GM12878 (cell line): ENCODE results near the gene HPS3. TPM values are rescaled to one million over a fixed set of nuclear protein-coding genes. Genes with fewer than 3 reads are reported as not detected.

ENCODE experiments used
- ATAC-seq: fragments of 200-7000 bp; cut with Tn5 transposase; 3 replicates; pipeline ENCODE4 v1.9.1; 2020; ENCODE audit warnings: mild to moderate bottlenecking, moderate library complexity
- BruUV-seq: library from RNA; stranded (reverse); fragments of 400-500 nt; replicated peaks from 2 replicates; lab custom pipeline; 2021; lab: Mats Ljungman, UMichigan
- CTCF ChIA-PET: fragments of 300-600 bp; sonication (Branson Sonifier 250); formaldehyde crosslinking; extraction: SDS; loops from one replicate; lab custom pipeline; 2021; ENCODE audit warnings: inconsistent platforms; lab: Yijun Ruan, JAX
- POLR2A ChIA-PET: fragments of 350-600 bp; formaldehyde crosslinking; extraction: SDS; loops from one replicate; lab custom pipeline; 2021; ENCODE audit warnings: inconsistent platforms; lab: Charles Lee
- RAD21 ChIA-PET: fragments of 300-600 bp; sonication (Branson Sonifier 250); formaldehyde crosslinking; loops from one replicate; lab custom pipeline; 2023; ENCODE audit warnings: antibody characterized with exemption; ENCODE audit not compliant: unreplicated experiment; lab: Charles Lee
- SMC1A ChIA-PET: fragments of 300-600 bp; sonication (Branson Sonifier 250); formaldehyde crosslinking; loops from one replicate; lab custom pipeline; 2023; ENCODE audit not compliant: unreplicated experiment, uncharacterized antibody; lab: Charles Lee
- DNase-seq: peaks from one replicate; pipeline ENCODE4 v3.0.0-alpha.2; 2011; ENCODE audit warnings: low read depth, low spot score
- FAIRE-seq: peaks from 3 replicates; lab custom pipeline; 2011; peaks lifted over from hg19 to GRCh38; lab: Jason Lieb, UNC
- H2AFZ ChIP-seq: 2 replicates; pipeline ENCODE4 v1.6.0; 2011; ENCODE audit warnings: low read depth, low read length, control low read depth; ENCODE audit not compliant: control insufficient read depth
- H3K27ac ChIP-seq: 2 replicates; pipeline ENCODE4 v1.5.1; 2011; ENCODE audit warnings: control low read depth; ENCODE audit not compliant: control insufficient read depth, insufficient read depth
- H3K27me3 ChIP-seq, 2 experiments: replicated peaks in 1 of 2; 2 replicates each; pipeline versions ENCODE4 v1.6.0 to v1.6.1; 2011; ENCODE audit warnings: low read length in 1 of 2; ENCODE audit not compliant: control insufficient read depth in 2 of 2, insufficient read depth in 2 of 2
- H3K36me3 ChIP-seq, 2 experiments: 2 replicates each; pipeline ENCODE4 v1.5.1; 2011; ENCODE audit warnings: low read length in 1 of 2; ENCODE audit not compliant: control insufficient read depth in 2 of 2, insufficient read depth in 2 of 2
- H3K4me1 ChIP-seq: 2 replicates; pipeline ENCODE4 v1.6.1; 2011; ENCODE audit warnings: mild to moderate bottlenecking, low read length, moderate library complexity, mixed read lengths; ENCODE audit not compliant: control insufficient read depth, insufficient read depth
- H3K4me2 ChIP-seq: 2 replicates; pipeline ENCODE4 v1.6.0; 2011; ENCODE audit warnings: control low read depth; ENCODE audit not compliant: control insufficient read depth, insufficient read depth
- H3K4me3 ChIP-seq: fragments of 200-600 bp; sonication (generic); 2 replicates; pipeline ENCODE4 v1.5.1; 2016
- H3K79me2 ChIP-seq: 2 replicates; pipeline ENCODE4 v1.6.0; 2011; ENCODE audit warnings: low read length; ENCODE audit not compliant: control insufficient read depth, insufficient read depth
- H3K9ac ChIP-seq: 2 replicates; pipeline ENCODE4 v1.8.0; 2011; ENCODE audit warnings: low read length, control low read depth, mixed read lengths; ENCODE audit not compliant: control insufficient read depth, insufficient read depth
- H3K9me3 ChIP-seq: replicated peaks from 3 replicates; pipeline ENCODE4 v1.5.1; 2011; ENCODE audit warnings: mild to moderate bottlenecking, low read length; ENCODE audit not compliant: control insufficient read depth, insufficient read depth
- H4K20me1 ChIP-seq: 2 replicates; pipeline ENCODE4 v1.6.0; 2011; ENCODE audit not compliant: control insufficient read depth, insufficient read depth
- IKZF2 ChIP-seq, 2 experiments: fragments of 450-650 bp; IDR thresholded peaks; 2 replicates each; pipeline ENCODE4 v1.6.1; 2017; ENCODE audit warnings: mild to moderate bottlenecking in 2 of 2, moderate library complexity in 2 of 2
- NFXL1 ChIP-seq: fragments of 450-650 bp; IDR thresholded peaks from 2 replicates; pipeline ENCODE4 v1.6.1; 2017; ENCODE audit warnings: antibody characterized with exemption, mild to moderate bottlenecking, borderline replicate concordance
- POU2F2 ChIP-seq: IDR thresholded peaks from 3 replicates; pipeline ENCODE4 v1.6.1; 2011; ENCODE audit warnings: low read depth, mild to moderate bottlenecking, low read length, borderline replicate concordance
- WGBS: methylation state at CpG from one replicate; pipeline ENCODE4 v1.1.6; 2016; ENCODE audit warnings: low lambda C conversion rate; ENCODE audit not compliant: insufficient replicate concordance, insufficient coverage; ENCODE audit errors: missing lambda C conversion rate; 5-methylcytosine and 5-hydroxymethylcytosine counted together
- in situ Hi-C: fragments of 300-500 bp; cut with MboI; formaldehyde crosslinking; loops from 9 replicates; pipeline ENCODE4 v1.14.3; 2018; ENCODE audit warnings: mixed read lengths
- intact Hi-C: fragments of 100-400 bp; cut with micrococcal nuclease; formaldehyde crosslinking; loops from one replicate; pipeline ENCODE4 v1.14.2; 2022; ENCODE audit not compliant: unreplicated experiment
- polyA plus RNA-seq, 11 experiments: library from polyadenylated mRNA; depleted of rRNA in 4 of 11; unstranded in 6 of 11; stranded (reverse) in 5 of 11; fragments of >200 nt; fragmentation: Nextera tagmentation in 4 of 11; fragmentation: Illumina TruSeq in 1 of 11; extraction: Ambion mirVana in 4 of 11; extraction: Trizol in 1 of 11; gene quantifications; 1 replicate in 1 of 11; 2 replicates in 10 of 11; pipeline versions ENCODE4 v1.2.1 to v1.2.3, GENCODE V29; 2011 to 2016; ENCODE audit warnings: inconsistent platforms in 2 of 11, missing spikeins in 2 of 11, low read depth in 1 of 11
- total RNA-seq, 4 experiments: library from RNA; depleted of rRNA in 3 of 4; stranded (reverse); fragments of >200 nt in 3 of 4; fragmentation: Illumina TruSeq in 1 of 4; extraction: Trizol in 1 of 4; gene quantifications; 2 replicates each; pipeline versions ENCODE4 v1.2.1 to v1.2.3, GENCODE V29; 2013 to 2021
- TF ChIP-seq, protein P1 (sequence below): fragments of 450-650 bp; formaldehyde crosslinking; IDR thresholded peaks from 2 replicates; pipeline ENCODE4 v1.5.0; 2022; ENCODE audit warnings: mild to moderate bottlenecking, missing genetic modification characterization
- TF ChIP-seq, protein P2 (sequence below): fragments of 450-650 bp; IDR thresholded peaks from 2 replicates; pipeline ENCODE4 v1.6.1; 2017; ENCODE audit warnings: mild to moderate bottlenecking
- TF ChIP-seq, protein P3 (sequence below): IDR thresholded peaks from 2 replicates; pipeline ENCODE4 v1.6.1; 2012; ENCODE audit warnings: low read depth, low read length, improper control_type of control experiment
- TF ChIP-seq, protein P4 (sequence below): fragments of 450-650 bp; IDR thresholded peaks from 2 replicates; pipeline ENCODE4 v1.6.1; 2017; ENCODE audit warnings: mild to moderate bottlenecking, low read depth, inconsistent platforms; ENCODE audit not compliant: poor library complexity, severe bottlenecking
- TF ChIP-seq, protein P5 (sequence below): IDR thresholded peaks from 2 replicates; pipeline ENCODE4 v1.6.1; 2011; ENCODE audit warnings: low read depth, low read length, improper control_type of control experiment, borderline replicate concordance

Gene HPS3
- total and polyA plus RNA-seq, 10 of the 15 experiments (the other 5 are each of a cell fraction or from before 2014, with no cell fraction given) = 2.7 to 26.5 (median 14.8) TPM

DNA sequence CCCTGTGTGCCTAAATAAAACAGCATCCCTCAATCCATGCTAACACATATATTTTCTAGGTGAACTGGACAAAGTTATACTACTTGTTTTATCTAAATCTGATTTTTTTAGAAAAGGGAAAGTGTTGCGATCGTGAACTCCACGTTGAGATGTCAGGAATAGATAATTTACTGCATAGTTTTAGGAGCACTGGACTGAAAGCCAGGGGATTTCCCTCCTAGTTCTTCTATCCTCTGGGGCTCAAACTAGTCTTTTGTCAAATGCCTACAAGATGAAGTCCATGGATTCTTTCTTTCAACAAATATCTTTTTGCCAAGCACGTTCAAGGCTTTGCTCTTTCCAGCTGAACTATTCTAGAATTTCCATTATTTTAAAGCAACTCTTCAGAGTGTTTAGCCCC, 617 bp upstream of the HPS3 start (continued):
- TF ChIP-seq, protein P1, sequence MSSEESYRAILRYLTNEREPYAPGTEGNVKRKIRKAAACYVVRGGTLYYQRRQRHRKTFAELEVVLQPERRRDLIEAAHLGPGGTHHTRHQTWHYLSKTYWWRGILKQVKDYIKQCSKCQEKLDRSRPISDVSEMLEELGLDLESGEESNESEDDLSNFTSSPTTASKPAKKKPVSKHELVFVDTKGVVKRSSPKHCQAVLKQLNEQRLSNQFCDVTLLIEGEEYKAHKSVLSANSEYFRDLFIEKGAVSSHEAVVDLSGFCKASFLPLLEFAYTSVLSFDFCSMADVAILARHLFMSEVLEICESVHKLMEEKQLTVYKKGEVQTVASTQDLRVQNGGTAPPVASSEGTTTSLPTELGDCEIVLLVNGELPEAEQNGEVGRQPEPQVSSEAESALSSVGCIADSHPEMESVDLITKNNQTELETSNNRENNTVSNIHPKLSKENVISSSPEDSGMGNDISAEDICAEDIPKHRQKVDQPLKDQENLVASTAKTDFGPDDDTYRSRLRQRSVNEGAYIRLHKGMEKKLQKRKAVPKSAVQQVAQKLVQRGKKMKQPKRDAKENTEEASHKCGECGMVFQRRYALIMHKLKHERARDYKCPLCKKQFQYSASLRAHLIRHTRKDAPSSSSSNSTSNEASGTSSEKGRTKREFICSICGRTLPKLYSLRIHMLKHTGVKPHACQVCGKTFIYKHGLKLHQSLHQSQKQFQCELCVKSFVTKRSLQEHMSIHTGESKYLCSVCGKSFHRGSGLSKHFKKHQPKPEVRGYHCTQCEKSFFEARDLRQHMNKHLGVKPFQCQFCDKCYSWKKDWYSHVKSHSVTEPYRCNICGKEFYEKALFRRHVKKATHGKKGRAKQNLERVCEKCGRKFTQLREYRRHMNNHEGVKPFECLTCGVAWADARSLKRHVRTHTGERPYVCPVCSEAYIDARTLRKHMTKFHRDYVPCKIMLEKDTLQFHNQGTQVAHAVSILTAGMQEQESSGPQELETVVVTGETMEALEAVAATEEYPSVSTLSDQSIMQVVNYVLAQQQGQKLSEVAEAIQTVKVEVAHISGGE (CRISPR knock-in tag) = no peak
- no peak for TF ChIP-seq IKZF2 (IDR thresholded peaks at IDR 0.05)
- TF ChIP-seq, protein P2, sequence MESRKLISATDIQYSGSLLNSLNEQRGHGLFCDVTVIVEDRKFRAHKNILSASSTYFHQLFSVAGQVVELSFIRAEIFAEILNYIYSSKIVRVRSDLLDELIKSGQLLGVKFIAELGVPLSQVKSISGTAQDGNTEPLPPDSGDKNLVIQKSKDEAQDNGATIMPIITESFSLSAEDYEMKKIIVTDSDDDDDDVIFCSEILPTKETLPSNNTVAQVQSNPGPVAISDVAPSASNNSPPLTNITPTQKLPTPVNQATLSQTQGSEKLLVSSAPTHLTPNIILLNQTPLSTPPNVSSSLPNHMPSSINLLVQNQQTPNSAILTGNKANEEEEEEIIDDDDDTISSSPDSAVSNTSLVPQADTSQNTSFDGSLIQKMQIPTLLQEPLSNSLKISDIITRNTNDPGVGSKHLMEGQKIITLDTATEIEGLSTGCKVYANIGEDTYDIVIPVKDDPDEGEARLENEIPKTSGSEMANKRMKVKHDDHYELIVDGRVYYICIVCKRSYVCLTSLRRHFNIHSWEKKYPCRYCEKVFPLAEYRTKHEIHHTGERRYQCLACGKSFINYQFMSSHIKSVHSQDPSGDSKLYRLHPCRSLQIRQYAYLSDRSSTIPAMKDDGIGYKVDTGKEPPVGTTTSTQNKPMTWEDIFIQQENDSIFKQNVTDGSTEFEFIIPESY = no peak
- TF ChIP-seq, protein P3, sequence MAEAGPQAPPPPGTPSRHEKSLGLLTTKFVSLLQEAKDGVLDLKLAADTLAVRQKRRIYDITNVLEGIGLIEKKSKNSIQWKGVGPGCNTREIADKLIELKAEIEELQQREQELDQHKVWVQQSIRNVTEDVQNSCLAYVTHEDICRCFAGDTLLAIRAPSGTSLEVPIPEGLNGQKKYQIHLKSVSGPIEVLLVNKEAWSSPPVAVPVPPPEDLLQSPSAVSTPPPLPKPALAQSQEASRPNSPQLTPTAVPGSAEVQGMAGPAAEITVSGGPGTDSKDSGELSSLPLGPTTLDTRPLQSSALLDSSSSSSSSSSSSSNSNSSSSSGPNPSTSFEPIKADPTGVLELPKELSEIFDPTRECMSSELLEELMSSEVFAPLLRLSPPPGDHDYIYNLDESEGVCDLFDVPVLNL = no peak
- TF ChIP-seq, all 136 proteins: peak for 0

DNA sequence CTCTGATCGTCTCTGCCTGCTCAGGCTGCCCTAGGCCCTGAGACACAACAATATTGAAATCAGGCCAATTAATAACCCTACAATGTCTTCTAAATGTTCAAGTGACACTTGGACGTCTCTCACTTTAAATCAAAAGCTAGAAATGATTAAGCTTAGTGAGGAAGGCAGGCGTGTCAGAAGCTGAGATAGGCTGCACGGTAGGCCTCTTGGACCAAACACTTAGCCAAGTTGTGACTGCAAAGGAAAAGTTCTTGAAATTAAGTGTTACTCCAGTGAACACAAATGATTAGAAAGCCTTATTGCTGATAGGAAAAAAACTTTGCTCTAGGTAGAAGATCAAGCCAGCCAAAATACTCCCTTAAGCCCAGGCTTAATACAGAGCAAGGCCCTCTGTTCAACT, 2.2 kb downstream of the HPS3 start:
- H3K79me2 ChIP-seq = peaks cover 16% of the 10 kb centered on the region
- H3K36me3 ChIP-seq = no peaks in the 10 kb centered on the region
- H3K27ac ChIP-seq = no peak overlapping the region
- CTCF ChIA-PET = interaction anchor here (1.3 to 3.7 kb wide), 3 partner anchors 9 to 43 kb away, joined by 3 to 32 read pairs (median 6); no protein-coding TSS in a partner anchor
- H4K20me1 ChIP-seq = no peaks in the 10 kb centered on the region
- TF ChIP-seq POU2F2 (no peak), NFXL1 (no peak)
- TF ChIP-seq, protein P4, sequence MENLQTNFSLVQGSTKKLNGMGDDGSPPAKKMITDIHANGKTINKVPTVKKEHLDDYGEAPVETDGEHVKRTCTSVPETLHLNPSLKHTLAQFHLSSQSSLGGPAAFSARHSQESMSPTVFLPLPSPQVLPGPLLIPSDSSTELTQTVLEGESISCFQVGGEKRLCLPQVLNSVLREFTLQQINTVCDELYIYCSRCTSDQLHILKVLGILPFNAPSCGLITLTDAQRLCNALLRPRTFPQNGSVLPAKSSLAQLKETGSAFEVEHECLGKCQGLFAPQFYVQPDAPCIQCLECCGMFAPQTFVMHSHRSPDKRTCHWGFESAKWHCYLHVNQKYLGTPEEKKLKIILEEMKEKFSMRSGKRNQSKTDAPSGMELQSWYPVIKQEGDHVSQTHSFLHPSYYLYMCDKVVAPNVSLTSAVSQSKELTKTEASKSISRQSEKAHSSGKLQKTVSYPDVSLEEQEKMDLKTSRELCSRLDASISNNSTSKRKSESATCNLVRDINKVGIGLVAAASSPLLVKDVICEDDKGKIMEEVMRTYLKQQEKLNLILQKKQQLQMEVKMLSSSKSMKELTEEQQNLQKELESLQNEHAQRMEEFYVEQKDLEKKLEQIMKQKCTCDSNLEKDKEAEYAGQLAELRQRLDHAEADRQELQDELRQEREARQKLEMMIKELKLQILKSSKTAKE = peak; percentile 23
- TF ChIP-seq, protein P5, sequence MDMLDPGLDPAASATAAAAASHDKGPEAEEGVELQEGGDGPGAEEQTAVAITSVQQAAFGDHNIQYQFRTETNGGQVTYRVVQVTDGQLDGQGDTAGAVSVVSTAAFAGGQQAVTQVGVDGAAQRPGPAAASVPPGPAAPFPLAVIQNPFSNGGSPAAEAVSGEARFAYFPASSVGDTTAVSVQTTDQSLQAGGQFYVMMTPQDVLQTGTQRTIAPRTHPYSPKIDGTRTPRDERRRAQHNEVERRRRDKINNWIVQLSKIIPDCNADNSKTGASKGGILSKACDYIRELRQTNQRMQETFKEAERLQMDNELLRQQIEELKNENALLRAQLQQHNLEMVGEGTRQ = no peak
- 0% methylated on average over 4 of the region's 4 CpGs for WGBS
- peak overlapping the region; percentile 45 for H2AFZ ChIP-seq
- H3K9me3 ChIP-seq = no peaks in the 10 kb centered on the region
- no TSS peak for BruUV-seq
- DNase-seq (no peak), ATAC-seq (no peak), FAIRE-seq (no peak)
- intact Hi-C loops = no loop called here
- SMC1A ChIA-PET = interaction anchor here (0.6 to 4.0 kb wide), 5 partner anchors 10 to 146 kb away, joined by 3 to 28 read pairs (median 5); no protein-coding TSS in a partner anchor
- RAD21 ChIA-PET = interaction anchor here (0.6 to 2.1 kb wide), 3 partner anchors 11 to 178 kb away, joined by 3 to 9 read pairs (median 4); no protein-coding TSS in a partner anchor
- H3K4me3 ChIP-seq = no peak overlapping the region
- POLR2A ChIA-PET = interaction anchor here (1.3 kb wide), 1 partner anchor 9 kb away, joined by 7 read pairs; no protein-coding TSS in a partner anchor
- no peak overlapping the region; the same call in 1 of the 2 replicates for H3K9ac ChIP-seq
- no peaks in the 10 kb centered on the region for H3K27me3 ChIP-seq
- peaks cover 8% of the 10 kb centered on the region; the same call in 1 of the 2 replicates for H3K4me1 ChIP-seq
- in situ Hi-C loops = no loop called here
- H3K4me2 ChIP-seq = peak overlapping the region; percentile 89
